Stimulated activated CD8-positive, alpha-beta memory T cell treated with anti-CD3 and anti-CD28 coated beads, Interleukin-7, amount 100 ng/mL, for 4 hours (primary cell): ENCODE data around the gene JAG2.

Experiments used
- DNase-seq, 2 donors: peaks; one replicate each; pipeline ENCODE4 v3.0.0-alpha.2; 2020; ENCODE audit warnings: low read depth in 2 of 2

The JAG2 gene

GRCh38 chr14:105182296-105183020, 13.9 kb upstream of the JAG2 start:
- no peak for DNase-seq

GRCh38 chr14:105181549-105182295, 13.1 kb upstream of the JAG2 start:
- no peak for DNase-seq

GRCh38 chr14:105180592-105181548, 12.3 kb upstream of the JAG2 start, which contains the start of gene NUDT14:
NUDT14 (minus strand) TSS chr14:105181312; CDS start chr14:105181209, 103 bp downstream.
- DNase-seq, result peak; percentile 49 to 76

- no peak for DNase-seq
These were observed 10.6 kb upstream of the JAG2 start for GRCh38 chr14:105179191-105179590.

GRCh38 chr14:105178868-105179140, 10.2 kb upstream of the JAG2 start:
- no peak for DNase-seq

GRCh38 chr14:105178069-105178867, 9.7 kb upstream of the JAG2 start:
- no peak for DNase-seq

GRCh38 chr14:105177082-105177481, 8.5 kb upstream of the JAG2 start:
- DNase-seq, result no peak

GRCh38 chr14:105176513-105176912, 7.9 kb upstream of the JAG2 start:
- no peak for DNase-seq

- DNase-seq, result peak; percentile 17 to 42
These were observed 5.6 kb upstream of the JAG2 start for GRCh38 chr14:105173901-105174894.

- no peak for DNase-seq
These were observed 4.6 kb upstream of the JAG2 start for GRCh38 chr14:105173145-105173544.

- DNase-seq, result no peak
These were observed 3.9 kb upstream of the JAG2 start for GRCh38 chr14:105172476-105172875.

- DNase-seq, result no peak
These were observed 2.6 kb upstream of the JAG2 start for GRCh38 chr14:105171004-105171673.

GRCh38 chr14:105169776-105170655, 1.4 kb upstream of the JAG2 start:
- no peak for DNase-seq

- DNase-seq, result peak in 1 of 2 donors; percentile 59
These were observed 467 bp upstream of the JAG2 start for GRCh38 chr14:105168979-105169507.

- DNase-seq, result no peak
These were observed 519 bp downstream of the JAG2 start for GRCh38 chr14:105168093-105168420.

- no peak for DNase-seq
These were observed 1.1 kb downstream of the JAG2 start for GRCh38 chr14:105167303-105168092.

- no peak for DNase-seq
These were observed 1.8 kb downstream of the JAG2 start for GRCh38 chr14:105166571-105167302.
